ENCODE results near the gene RSPO3.

The RSPO3 gene

DNA sequence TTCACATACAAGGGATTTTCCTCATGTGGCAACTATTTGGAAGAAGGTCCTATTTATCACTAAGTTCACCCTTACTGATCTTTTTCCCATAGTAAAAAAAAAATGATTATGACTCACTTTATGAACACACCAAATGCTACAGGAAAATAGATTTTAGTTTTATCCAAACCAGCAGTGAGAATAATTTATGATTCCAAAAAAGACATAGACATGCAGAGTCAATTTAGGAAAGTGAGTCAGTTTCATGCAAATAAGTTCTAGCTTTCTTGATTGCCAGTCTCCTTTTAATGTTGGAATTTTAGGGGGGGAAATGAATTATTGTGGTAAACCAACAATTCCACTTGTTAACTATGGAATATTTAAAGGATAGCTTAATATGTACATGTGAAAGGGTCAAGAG, 84.2 kb downstream of the RSPO3 start:
- Histone ChIP-seq H3K36me3 (no peaks in the 10 kb centered on the region), H3K27ac (no peak overlapping the region), H3K9me3 (no peaks in the 10 kb centered on the region), H3K4me1 (no peaks in the 10 kb centered on the region), H3K4me3 (no peak overlapping the region), H3K27me3 (no peaks in the 10 kb centered on the region)
- DNase-seq: no peak
- TF ChIP-seq, protein P1, sequence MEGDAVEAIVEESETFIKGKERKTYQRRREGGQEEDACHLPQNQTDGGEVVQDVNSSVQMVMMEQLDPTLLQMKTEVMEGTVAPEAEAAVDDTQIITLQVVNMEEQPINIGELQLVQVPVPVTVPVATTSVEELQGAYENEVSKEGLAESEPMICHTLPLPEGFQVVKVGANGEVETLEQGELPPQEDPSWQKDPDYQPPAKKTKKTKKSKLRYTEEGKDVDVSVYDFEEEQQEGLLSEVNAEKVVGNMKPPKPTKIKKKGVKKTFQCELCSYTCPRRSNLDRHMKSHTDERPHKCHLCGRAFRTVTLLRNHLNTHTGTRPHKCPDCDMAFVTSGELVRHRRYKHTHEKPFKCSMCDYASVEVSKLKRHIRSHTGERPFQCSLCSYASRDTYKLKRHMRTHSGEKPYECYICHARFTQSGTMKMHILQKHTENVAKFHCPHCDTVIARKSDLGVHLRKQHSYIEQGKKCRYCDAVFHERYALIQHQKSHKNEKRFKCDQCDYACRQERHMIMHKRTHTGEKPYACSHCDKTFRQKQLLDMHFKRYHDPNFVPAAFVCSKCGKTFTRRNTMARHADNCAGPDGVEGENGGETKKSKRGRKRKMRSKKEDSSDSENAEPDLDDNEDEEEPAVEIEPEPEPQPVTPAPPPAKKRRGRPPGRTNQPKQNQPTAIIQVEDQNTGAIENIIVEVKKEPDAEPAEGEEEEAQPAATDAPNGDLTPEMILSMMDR (IDR thresholded peaks at IDR 0.05): no peak
- intact Hi-C loops (cut with DNase I; ENCODE audit: low total_unique reads): no loop called here

DNA sequence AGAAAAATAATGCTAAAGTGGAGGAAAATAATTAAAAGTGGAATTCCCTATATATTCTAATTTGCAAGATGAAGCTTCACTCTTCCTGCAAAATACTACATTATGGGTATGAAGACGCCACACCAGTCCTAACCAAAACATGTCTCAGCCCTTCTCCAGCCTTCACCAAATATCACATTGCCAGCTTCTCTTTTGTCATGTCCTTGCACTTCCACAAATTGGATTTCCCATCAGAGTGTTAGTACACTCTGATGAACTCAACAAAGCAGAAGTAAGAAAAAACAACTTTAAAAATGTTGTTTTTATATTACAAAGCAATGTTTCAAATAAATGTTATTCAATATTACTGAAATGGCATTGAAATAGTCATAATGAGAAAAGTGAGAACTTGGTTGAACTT, 85.8 kb downstream of the RSPO3 start:
- Histone ChIP-seq H3K9me3 (no peaks in the 10 kb centered on the region), H3K4me1 (no peaks in the 10 kb centered on the region), H3K27me3 (no peaks in the 10 kb centered on the region), H3K4me3 (no peak overlapping the region), H3K27ac (no peak overlapping the region), H3K36me3 (no peaks in the 10 kb centered on the region)
- TF ChIP-seq, protein P1 (IDR thresholded peaks at IDR 0.05): no peak
- intact Hi-C loops (cut with DNase I; ENCODE audit: low total_unique reads): no loop called here
- DNase-seq: no peak

DNA sequence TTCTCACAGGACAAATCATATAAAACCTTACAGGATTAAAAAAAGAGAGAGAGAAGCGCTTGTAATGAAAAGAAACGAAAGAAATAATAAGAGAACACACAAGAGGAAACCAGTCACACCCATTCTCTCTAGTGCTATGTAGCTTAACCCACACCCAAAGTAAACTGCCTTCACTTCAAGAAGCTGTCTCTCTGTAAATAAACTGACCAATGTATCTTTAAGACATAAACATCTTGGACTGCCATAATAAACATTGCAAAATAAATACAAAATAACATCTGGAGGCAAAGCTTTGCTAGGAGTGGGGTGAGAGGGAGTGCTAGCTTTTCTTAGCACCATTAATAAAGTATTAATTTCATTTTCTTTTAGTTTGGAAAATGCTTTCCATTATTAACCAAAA, 86.6 kb downstream of the RSPO3 start:
- Histone ChIP-seq H3K36me3 (no peaks in the 10 kb centered on the region), H3K4me1 (no peaks in the 10 kb centered on the region), H3K27me3 (no peaks in the 10 kb centered on the region), H3K4me3 (no peak overlapping the region), H3K27ac (no peak overlapping the region), H3K9me3 (no peaks in the 10 kb centered on the region)
- intact Hi-C loops (cut with DNase I; ENCODE audit: low total_unique reads): no loop called here
- TF ChIP-seq, protein P1 (IDR thresholded peaks at IDR 0.05): no peak
- no peak for DNase-seq

DNA sequence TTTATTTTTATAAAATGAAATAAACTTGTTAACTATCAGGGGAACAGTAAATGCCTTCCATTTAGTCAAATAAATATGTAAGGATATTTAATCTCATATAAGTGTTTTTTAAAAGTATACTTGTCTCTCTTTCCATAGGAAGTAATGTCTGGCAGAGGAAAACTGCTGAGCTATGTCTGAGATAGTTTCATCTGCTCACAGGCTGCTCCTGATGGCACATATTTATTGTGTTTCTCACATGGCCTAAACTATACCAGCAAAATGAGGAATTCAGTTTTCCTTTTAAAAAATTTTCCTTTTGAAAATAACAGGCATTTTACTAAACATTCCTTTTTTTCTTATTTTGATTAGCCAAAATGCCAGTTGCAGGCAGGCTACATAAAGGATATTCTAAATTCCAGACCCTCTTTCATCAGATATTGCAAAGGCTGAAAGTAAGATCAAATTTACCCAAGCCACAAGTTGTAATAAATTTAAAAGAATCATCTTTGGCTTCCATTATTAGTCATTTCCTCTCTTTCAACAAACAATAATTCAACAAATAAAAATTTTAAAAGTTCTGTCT, 88.1 kb downstream of the RSPO3 start:
- no peak for DNase-seq
- TF ChIP-seq, protein P1 (IDR thresholded peaks at IDR 0.05): no peak
- H3K4me1 ChIP-seq: no peaks in the 10 kb centered on the region
- H3K36me3 ChIP-seq: no peaks in the 10 kb centered on the region
- no peak overlapping the region for H3K27ac ChIP-seq
- intact Hi-C loops (cut with DNase I; ENCODE audit: low total_unique reads): no loop called here
- no peaks in the 10 kb centered on the region for H3K9me3 ChIP-seq
- H3K4me3 ChIP-seq: no peak overlapping the region
- peaks cover 0 to 5% of the 10 kb centered on the region in 2 donors for H3K27me3 ChIP-seq

DNA sequence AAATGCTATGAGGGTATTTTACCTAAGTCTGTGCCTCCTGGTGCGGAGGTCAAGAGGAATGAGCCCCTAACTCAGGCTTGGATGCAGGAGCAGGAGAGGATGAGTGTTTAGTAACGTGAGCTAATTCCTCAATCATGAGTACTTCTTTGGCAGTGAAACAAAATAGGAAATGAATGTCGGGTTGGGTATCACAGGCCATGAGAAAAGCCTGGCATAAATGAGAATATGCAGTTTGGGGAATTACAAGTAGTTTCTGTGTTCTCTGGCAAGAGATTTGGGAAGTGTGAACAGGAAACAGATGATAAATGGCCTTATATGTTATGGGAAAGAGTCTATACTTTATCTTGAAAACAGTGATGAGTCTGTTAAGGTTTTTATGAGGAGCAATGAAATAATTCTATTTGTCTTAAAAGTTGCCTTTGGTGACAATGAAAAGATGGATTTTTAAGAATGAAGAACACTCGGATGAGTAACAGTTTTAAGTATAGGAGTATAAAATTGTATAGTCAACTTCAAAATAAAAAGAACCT, 89.2 kb downstream of the RSPO3 start:
- Histone ChIP-seq H3K27me3 (peaks cover 0 to 5% of the 10 kb centered on the region in 2 donors), H3K9me3 (no peaks in the 10 kb centered on the region), H3K4me3 (no peak overlapping the region), H3K36me3 (no peaks in the 10 kb centered on the region), H3K27ac (no peak overlapping the region), H3K4me1 (no peaks in the 10 kb centered on the region)
- TF ChIP-seq, protein P1 (IDR thresholded peaks at IDR 0.05): no peak
- DNase-seq: no peak
- intact Hi-C loops (cut with DNase I; ENCODE audit: low total_unique reads): no loop called here

DNA sequence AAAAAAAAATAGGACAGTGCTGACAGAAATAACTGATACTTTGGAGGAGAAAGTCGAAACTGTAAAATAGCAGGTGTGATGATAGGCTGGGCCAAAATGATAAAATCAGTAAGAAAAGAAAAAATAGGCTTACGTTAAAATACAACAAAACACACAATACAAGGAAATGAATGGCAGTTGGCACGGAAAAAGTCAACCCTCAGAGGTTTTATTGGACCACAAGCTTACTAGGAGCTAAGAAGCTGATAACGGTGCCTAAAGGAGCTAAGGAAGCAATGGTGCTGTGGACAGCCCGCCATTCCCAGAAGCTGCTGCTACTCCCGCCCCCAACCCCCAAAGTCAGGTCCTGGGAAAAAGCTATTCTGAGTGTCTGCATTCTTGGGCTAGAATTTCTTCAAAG, 92.3 kb downstream of the RSPO3 start:
- H3K36me3 ChIP-seq: no peaks in the 10 kb centered on the region
- H3K27ac ChIP-seq: no peak overlapping the region
- no peaks in the 10 kb centered on the region for H3K4me1 ChIP-seq
- no peaks in the 10 kb centered on the region for H3K9me3 ChIP-seq
- peaks cover 0 to 5% of the 10 kb centered on the region in 2 donors for H3K27me3 ChIP-seq
- intact Hi-C loops (cut with DNase I; ENCODE audit: low total_unique reads): no loop called here
- DNase-seq: no peak
- no peak overlapping the region for H3K4me3 ChIP-seq
- TF ChIP-seq, protein P1 (IDR thresholded peaks at IDR 0.05): no peak

Data from tibial artery (tissue), 4 donors.